Measurements from ENCODE around the gene COBL.

Gene COBL

GRCh38 chr7:51222916-51223315 is 93.7 kb downstream of the COBL start:
- no peak for TF ChIP-seq CTCF (IDR thresholded peaks at IDR 0.05)
- Histone ChIP-seq H3K4me3 (no peak overlapping the region), H3K9me3 (no peaks in the 10 kb centered on the region), H3K36me3 (no peaks in the 10 kb centered on the region), H3K4me1 (no peaks in the 10 kb centered on the region), H3K27me3 (no peaks in the 10 kb centered on the region), H3K27ac (no peak overlapping the region)
- no peak for DNase-seq
- intact Hi-C loops (cut with DNase I; ENCODE audit: low total_unique reads): no loop called here

- no peak overlapping the region for H3K4me3 ChIP-seq
- H3K36me3 ChIP-seq: no peaks in the 10 kb centered on the region
- TF ChIP-seq CTCF (IDR thresholded peaks at IDR 0.05): no peak
- no peak overlapping the region for H3K27ac ChIP-seq
- no peak for DNase-seq
- no peaks in the 10 kb centered on the region for H3K4me1 ChIP-seq
- H3K27me3 ChIP-seq: no peaks in the 10 kb centered on the region
- H3K9me3 ChIP-seq: no peaks in the 10 kb centered on the region
- intact Hi-C loops (cut with DNase I; ENCODE audit: low total_unique reads): no loop called here
Measured at GRCh38 chr7:51220226-51220625, 96.4 kb downstream of the COBL start.

GRCh38 chr7:51219261-51219988 is 97.2 kb downstream of the COBL start:
- Histone ChIP-seq H3K27me3 (no peaks in the 10 kb centered on the region), H3K9me3 (no peaks in the 10 kb centered on the region), H3K36me3 (no peaks in the 10 kb centered on the region), H3K4me1 (no peaks in the 10 kb centered on the region), H3K4me3 (no peak overlapping the region), H3K27ac (no peak overlapping the region)
- TF ChIP-seq CTCF (IDR thresholded peaks at IDR 0.05): no peak
- intact Hi-C loops (cut with DNase I; ENCODE audit: low total_unique reads): no loop called here
- DNase-seq: no peak

- intact Hi-C loops (cut with DNase I; ENCODE audit: low total_unique reads): no loop called here
- H3K4me1 ChIP-seq: no peaks in the 10 kb centered on the region
- TF ChIP-seq CTCF (IDR thresholded peaks at IDR 0.05): no peak
- H3K36me3 ChIP-seq: no peaks in the 10 kb centered on the region
- H3K4me3 ChIP-seq: no peak overlapping the region
- H3K27me3 ChIP-seq: no peaks in the 10 kb centered on the region
- DNase-seq: no peak
- H3K27ac ChIP-seq: no peak overlapping the region
- H3K9me3 ChIP-seq: no peaks in the 10 kb centered on the region
Measured at GRCh38 chr7:51217804-51218203, 98.8 kb downstream of the COBL start.

- intact Hi-C loops (cut with DNase I; ENCODE audit: low total_unique reads): no loop called here
- H3K36me3 ChIP-seq: no peaks in the 10 kb centered on the region
- DNase-seq: no peak
- no peaks in the 10 kb centered on the region for H3K27me3 ChIP-seq
- no peak for TF ChIP-seq CTCF (IDR thresholded peaks at IDR 0.05)
- H3K27ac ChIP-seq: no peak overlapping the region
- H3K9me3 ChIP-seq: no peaks in the 10 kb centered on the region
- no peaks in the 10 kb centered on the region for H3K4me1 ChIP-seq
- H3K4me3 ChIP-seq: no peak overlapping the region
Measured at GRCh38 chr7:51214098-51214497, 102.5 kb downstream of the COBL start.

- Histone ChIP-seq H3K9me3 (no peaks in the 10 kb centered on the region), H3K4me1 (no peaks in the 10 kb centered on the region), H3K36me3 (no peaks in the 10 kb centered on the region), H3K27me3 (no peaks in the 10 kb centered on the region), H3K4me3 (no peak overlapping the region), H3K27ac (no peak overlapping the region)
- no peak for TF ChIP-seq CTCF (IDR thresholded peaks at IDR 0.05)
- no peak for DNase-seq
- intact Hi-C loops (cut with DNase I; ENCODE audit: low total_unique reads): no loop called here
Measured at GRCh38 chr7:51213618-51214017, 103.0 kb downstream of the COBL start.
